Measurements from ENCODE around the gene ARHGAP1. TPM values are rescaled to one million over a fixed set of nuclear protein-coding genes. Genes with fewer than 3 reads are reported as not detected.

The ARHGAP1 gene
- total RNA-seq, 6 experiments from 2014 or later, result 26.5 to 46.2 (median 30.9) TPM

DNA sequence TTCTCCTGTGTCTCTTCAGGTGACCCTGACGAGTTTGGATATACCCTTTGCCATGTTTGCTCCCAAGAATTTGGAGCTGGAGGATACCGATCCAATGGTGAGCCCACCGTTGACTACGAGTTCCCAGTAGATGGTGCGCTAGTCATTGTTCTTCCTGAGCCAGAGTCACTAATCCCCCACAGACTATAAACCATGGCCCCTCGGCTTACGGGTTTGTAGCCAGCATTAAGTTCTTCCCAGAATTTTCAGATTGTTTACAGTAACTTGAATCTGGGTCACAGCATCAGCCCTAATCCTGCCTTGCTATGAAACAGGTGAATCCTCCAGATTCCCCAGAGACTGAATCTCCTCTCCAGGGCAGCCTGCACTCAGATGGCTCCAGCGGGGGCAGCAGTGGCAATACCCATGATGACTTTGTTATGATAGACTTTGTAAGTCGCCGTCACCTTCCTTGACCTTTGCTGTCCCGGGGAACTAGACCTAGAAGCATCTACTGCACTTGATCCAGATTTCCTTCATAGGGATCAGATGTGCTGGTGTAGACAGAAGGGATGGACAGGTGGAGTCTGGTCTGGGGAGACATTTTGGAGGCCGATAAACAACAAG is 31.8 kb downstream of the ARHGAP1 start:
- TF ChIP-seq, protein P1, sequence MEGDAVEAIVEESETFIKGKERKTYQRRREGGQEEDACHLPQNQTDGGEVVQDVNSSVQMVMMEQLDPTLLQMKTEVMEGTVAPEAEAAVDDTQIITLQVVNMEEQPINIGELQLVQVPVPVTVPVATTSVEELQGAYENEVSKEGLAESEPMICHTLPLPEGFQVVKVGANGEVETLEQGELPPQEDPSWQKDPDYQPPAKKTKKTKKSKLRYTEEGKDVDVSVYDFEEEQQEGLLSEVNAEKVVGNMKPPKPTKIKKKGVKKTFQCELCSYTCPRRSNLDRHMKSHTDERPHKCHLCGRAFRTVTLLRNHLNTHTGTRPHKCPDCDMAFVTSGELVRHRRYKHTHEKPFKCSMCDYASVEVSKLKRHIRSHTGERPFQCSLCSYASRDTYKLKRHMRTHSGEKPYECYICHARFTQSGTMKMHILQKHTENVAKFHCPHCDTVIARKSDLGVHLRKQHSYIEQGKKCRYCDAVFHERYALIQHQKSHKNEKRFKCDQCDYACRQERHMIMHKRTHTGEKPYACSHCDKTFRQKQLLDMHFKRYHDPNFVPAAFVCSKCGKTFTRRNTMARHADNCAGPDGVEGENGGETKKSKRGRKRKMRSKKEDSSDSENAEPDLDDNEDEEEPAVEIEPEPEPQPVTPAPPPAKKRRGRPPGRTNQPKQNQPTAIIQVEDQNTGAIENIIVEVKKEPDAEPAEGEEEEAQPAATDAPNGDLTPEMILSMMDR (IDR thresholded peaks at IDR 0.05), result no peak
- TF ChIP-seq POLR2A (IDR thresholded peaks at IDR 0.05), result no peak
- DNase-seq, result peak in 1 of 3 donors; percentile 28
- Histone ChIP-seq H3K27ac (no peak overlapping the region), H3K4me3 (no peak overlapping the region), H3K9me3 (no peaks in the 10 kb centered on the region), H3K27me3 (no peaks in the 10 kb centered on the region), H3K4me1 (peaks cover 0 to 2% (median 0%) of the 10 kb centered on the region in 4 donors), H3K36me3 (peaks cover 0 to 90% (median 36%) of the 10 kb centered on the region in 4 donors)
- intact Hi-C loops (cut with DNase I), result no loop called here
- 96% methylated on average over 6 of the region's 12 CpGs for WGBS (ENCODE audit: insufficient coverage, low coverage, low lambda C conversion rate, missing lambda C conversion rate)
- no peak for ATAC-seq

DNA sequence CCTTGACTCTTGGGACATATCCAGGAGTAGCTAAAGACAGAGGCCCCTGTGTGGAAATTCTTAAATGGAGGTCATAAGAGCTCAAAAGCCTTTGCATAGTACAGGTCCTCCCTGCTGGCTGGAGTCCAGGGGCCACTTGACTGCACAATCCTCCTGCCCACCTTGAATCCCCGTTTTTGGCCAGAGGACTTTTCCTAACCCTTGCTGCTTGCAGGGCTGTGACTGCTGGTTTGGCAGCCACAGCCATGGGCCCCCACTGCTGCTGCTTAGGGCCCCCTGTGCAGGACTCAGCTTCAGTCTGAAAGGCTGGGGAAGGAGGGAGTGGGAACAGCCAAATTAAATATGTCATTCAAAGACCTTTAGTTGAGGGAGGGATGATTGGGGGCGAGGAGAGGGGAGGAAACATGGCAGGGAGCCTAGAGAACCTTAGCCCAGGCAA is 33.4 kb downstream of the ARHGAP1 start:
- no peaks in the 10 kb centered on the region for H3K4me1 ChIP-seq
- H3K4me3 ChIP-seq, result no peak overlapping the region
- 71% methylated on average over 2 of the region's 2 CpGs for WGBS (ENCODE audit: insufficient coverage, low coverage, low lambda C conversion rate, missing lambda C conversion rate)
- TF ChIP-seq POLR2A (IDR thresholded peaks at IDR 0.05), result no peak
- TF ChIP-seq, protein P1 (IDR thresholded peaks at IDR 0.05), result no peak
- no peaks in the 10 kb centered on the region for H3K9me3 ChIP-seq
- H3K36me3 ChIP-seq, result peaks cover 0 to 89% (median 38%) of the 10 kb centered on the region in 4 donors
- DNase-seq (no peak), ATAC-seq (no peak)
- no peak overlapping the region for H3K27ac ChIP-seq
- no peaks in the 10 kb centered on the region for H3K27me3 ChIP-seq
- intact Hi-C loops (cut with DNase I), result no loop called here

DNA sequence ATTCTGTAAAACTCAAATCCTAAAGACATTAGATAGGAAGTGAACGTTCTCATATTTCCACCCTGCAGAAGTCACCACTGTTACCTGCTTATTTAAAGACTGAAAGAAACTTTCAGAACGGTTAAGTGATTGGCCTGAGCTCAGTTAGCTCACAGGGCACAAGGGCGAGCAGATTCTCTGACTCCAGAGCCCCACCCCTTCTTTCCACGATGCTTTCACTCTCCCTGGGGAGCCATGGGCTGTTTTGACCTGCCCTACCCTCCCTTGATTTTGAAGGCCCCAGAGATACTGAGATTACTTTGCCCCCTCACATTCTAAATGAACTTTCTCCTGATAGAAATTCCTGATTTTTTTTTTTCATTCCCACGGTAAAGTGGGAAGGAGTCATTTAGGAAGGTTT is 33.9 kb downstream of the ARHGAP1 start:
- WGBS (ENCODE audit: insufficient coverage, low coverage, low lambda C conversion rate, missing lambda C conversion rate), result 73% methylated on average over 5 of the region's 5 CpGs
- peaks cover 0 to 90% (median 34%) of the 10 kb centered on the region in 4 donors for H3K36me3 ChIP-seq
- H3K27me3 ChIP-seq, result no peaks in the 10 kb centered on the region
- no peaks in the 10 kb centered on the region for H3K9me3 ChIP-seq
- H3K27ac ChIP-seq, result no peak overlapping the region
- intact Hi-C loops (cut with DNase I), result no loop called here
- TF ChIP-seq, protein P1 (IDR thresholded peaks at IDR 0.05), result no peak
- TF ChIP-seq POLR2A (IDR thresholded peaks at IDR 0.05), result no peak
- DNase-seq (peak in 1 of 3 donors; percentile 11), ATAC-seq (no peak)
- H3K4me3 ChIP-seq, result no peak overlapping the region
- H3K4me1 ChIP-seq, result no peaks in the 10 kb centered on the region

DNA sequence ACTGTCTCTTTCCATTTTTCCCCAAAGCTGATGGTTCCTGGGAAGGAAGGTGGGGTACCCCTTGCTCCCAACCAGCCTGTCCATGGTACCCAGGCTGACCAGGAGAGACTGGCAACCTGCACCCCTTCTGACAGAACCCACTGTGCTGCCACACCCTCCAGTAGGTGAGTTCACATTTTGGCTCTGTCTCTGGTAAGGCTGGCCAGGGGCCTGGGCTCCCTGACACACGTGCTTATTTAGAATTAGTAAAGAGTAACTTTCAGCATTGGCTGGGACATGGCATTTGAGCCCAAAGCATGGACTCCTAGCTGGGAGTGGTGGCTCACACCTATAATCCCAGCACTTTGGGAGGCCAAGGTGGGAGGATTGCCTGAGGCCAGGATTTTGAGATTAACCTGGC is 35.1 kb downstream of the ARHGAP1 start:
- H3K4me1 ChIP-seq, result no peaks in the 10 kb centered on the region
- 86% methylated on average over 1 of the region's 1 CpG for WGBS (ENCODE audit: insufficient coverage, low coverage, low lambda C conversion rate, missing lambda C conversion rate)
- ATAC-seq (no peak), DNase-seq (peak in 1 of 3 donors; percentile 34)
- intact Hi-C loops (cut with DNase I), result no loop called here
- H3K36me3 ChIP-seq, result peaks cover 0 to 82% (median 28%) of the 10 kb centered on the region in 4 donors
- H3K27me3 ChIP-seq, result no peaks in the 10 kb centered on the region
- no peak overlapping the region for H3K4me3 ChIP-seq
- no peak for TF ChIP-seq POLR2A (IDR thresholded peaks at IDR 0.05)
- TF ChIP-seq, protein P1 (IDR thresholded peaks at IDR 0.05), result no peak
- no peaks in the 10 kb centered on the region for H3K9me3 ChIP-seq
- H3K27ac ChIP-seq, result no peak overlapping the region

Data from right lobe of liver (tissue), 6 donors.